IPS-11a (cell line): Measurements from ENCODE around the gene MEIKIN.

Experiments used
- H3K4me3 ChIP-seq: one replicate; pipeline ENCODE4 v1.5.1; 2013; ENCODE audit warnings: low read depth, low read length, control low read depth

MEIKIN gene

GRCh38 chr5:131774652-131775367, 170.7 kb downstream of the MEIKIN start:
- H3K4me3 ChIP-seq, result no peak overlapping the region

DNA sequence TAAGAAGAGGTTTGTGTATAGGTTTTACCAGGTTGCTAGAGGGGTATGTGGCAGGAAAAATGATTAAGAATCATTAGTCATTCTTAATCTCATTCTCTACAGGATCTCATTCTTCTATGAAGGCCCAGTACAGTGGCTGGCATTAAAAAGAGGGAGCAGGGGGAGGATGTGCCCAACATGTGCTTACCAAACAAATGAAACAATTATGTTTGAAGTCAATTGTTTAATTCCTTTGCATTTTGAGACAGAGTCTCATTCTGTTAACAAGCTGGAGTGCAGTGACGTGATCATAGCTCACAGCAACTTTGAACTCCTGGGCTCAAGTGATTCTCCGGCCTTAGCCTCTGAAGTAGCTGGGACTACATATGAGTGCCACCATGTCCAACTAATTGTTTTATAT, 171.7 kb downstream of the MEIKIN start:
- H3K4me3 ChIP-seq, result no peak overlapping the region

DNA sequence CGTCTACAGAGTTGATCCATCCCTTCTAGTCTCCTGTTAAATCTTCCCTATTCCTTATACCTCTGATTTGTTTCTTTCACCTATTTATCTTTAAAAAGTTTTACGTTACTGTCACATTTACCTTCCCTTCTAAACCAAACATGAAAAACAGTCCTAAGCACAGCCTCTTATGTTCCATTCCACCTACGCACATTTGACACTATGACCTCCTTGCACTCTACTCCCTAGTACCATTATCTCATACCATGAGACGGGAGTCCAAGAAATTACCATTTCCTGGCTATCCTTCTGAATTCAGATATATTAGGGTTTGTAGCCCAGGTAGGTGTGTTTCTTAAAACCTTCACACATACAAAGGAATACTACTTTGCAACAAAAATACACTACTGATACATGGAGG, 173.8 kb downstream of the MEIKIN start:
- no peak overlapping the region for H3K4me3 ChIP-seq

- no peak overlapping the region for H3K4me3 ChIP-seq
Observed at GRCh38 chr5:131769961-131770360, 175.5 kb downstream of the MEIKIN start.

- no peak overlapping the region for H3K4me3 ChIP-seq
Observed at GRCh38 chr5:131769336-131769735, 176.1 kb downstream of the MEIKIN start.

DNA sequence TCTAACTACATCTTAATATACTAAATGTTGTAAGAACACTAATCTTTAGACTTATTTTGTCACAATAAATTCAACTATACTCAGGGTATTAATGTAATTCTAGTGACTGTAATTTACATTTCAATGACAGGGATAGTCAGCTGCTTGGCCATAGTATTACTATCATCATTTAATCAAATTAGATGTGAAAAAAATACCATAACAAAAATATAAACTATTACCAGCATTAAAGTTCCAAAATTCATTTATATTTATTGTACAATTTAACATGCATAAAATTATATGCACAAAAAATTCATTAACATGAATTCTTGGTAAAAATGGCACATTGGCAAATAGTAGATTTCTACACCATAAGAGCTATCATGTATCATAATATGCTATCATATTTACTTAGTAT, 177.6 kb downstream of the MEIKIN start:
- H3K4me3 ChIP-seq, result no peak overlapping the region

DNA sequence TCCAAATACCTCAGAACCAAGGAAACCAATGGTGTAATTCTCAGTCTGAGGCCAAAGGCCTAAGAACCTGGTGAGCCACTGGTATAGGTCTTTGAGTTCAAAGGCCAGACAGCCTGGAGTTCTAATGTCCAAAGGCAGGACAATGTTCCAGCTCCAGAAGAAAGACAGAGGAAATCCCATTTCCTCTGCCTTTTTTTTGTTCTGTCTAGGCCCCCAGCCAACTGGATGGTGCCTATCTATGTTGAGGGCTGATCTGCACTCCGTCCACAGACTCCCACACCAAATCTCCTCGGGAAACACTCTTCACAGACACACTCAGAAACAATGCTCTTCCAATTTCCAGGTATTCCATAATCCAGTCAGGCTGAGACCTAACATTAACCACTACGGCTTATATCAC, 178.8 kb downstream of the MEIKIN start:
- H3K4me3 ChIP-seq, result no peak overlapping the region

- H3K4me3 ChIP-seq, result no peak overlapping the region
Observed at GRCh38 chr5:131765261-131765660, 180.2 kb downstream of the MEIKIN start.

- H3K4me3 ChIP-seq, result no peak overlapping the region
Observed at GRCh38 chr5:131763968-131764367, 181.5 kb downstream of the MEIKIN start.

- H3K4me3 ChIP-seq, result no peak overlapping the region
Observed at GRCh38 chr5:131760793-131761192, 184.7 kb downstream of the MEIKIN start.

GRCh38 chr5:131759704-131760103, 185.8 kb downstream of the MEIKIN start:
- H3K4me3 ChIP-seq, result no peak overlapping the region

GRCh38 chr5:131758520-131758900, 187.0 kb downstream of the MEIKIN start:
- H3K4me3 ChIP-seq, result no peak overlapping the region

DNA sequence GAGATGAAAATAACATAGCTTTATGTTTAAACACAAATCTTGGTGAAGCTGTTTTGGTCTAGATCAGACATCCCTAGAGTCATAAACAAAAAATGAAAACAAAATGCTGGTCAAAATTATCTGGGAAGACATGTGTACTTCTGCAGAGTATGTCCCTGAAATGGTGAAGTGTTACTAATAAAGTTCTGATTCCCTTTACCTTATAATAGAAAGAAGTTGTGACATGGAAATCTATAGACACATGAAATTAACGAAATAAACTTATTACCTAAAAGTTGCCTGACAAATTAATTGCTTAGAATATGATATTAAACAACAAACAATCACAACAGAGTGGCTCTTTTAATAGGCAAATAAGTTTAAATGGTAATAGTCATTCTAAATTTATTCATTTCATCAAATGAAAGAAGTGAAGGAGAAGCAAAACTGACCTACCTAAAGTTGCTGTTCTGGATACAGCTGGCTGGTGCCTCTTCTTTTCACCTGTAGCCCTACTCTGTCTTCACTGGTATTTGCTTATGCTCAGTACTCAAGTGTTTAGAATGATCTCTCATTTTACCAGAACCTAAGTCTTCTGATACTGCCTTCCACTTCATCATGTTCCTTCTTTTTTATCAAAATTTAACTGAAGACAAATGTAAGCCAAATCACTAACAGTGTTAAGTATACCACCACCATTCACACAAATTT, 187.5 kb downstream of the MEIKIN start:
- no peak overlapping the region for H3K4me3 ChIP-seq
